ENCODE results near the gene WDR44. TPM values are rescaled to one million over a fixed set of nuclear protein-coding genes. Genes with fewer than 3 reads are reported as not detected.
"Not testable (repeated sequence)": the region's sequence is repeated elsewhere in the genome, so short reads cannot be mapped to it uniquely, and the experiment has no call there.

WDR44 gene
- 5.9 TPM for total RNA-seq

- TF ChIP-seq CTCF (IDR thresholded peaks at IDR 0.05), result no peak
- Histone ChIP-seq H3K9me3 (no peaks in the 10 kb centered on the region), H3K27me3 (no peaks in the 10 kb centered on the region), H3K36me3 (no peaks in the 10 kb centered on the region), H3K27ac (peak within 1 kb of the TSS; percentile 94 to 95), H3K4me3 (peak within 1 kb of the TSS; percentile 69 to 89), H3K4me1 (peaks cover 0 to 3% of the 10 kb centered on the region in 2 donors)
- intact Hi-C loops (cut with DNase I), result loop anchor here (5.0 to 10.0 kb wide), 4 partner anchors 231 to 1509 kb away; partner anchors contain the start of genes IL13RA1, KLHL13 and UPF3B
- DNase-seq (ENCODE audit: low spot score in 2 of 2), result peak; percentile 77 to 96
Observed at GRCh38 chrX:118345464-118346257, at the start of gene WDR44. TSS of gene WDR44 (plus strand) at chrX:118346106. CDS start at chrX:118346504, 398 bp downstream.

- H3K9me3 ChIP-seq, result peaks cover 0 to 14% of the 10 kb centered on the region in 2 donors
- intact Hi-C loops (cut with DNase I); DNase-seq (ENCODE audit: low spot score in 2 of 2); H3K4me1 ChIP-seq; H3K27me3 ChIP-seq; H3K36me3 ChIP-seq; H3K4me3 ChIP-seq; H3K27ac ChIP-seq: not testable (repeated sequence)
Observed at GRCh38 chrX:118305827-118306226, 40.1 kb upstream of the WDR44 start.

GRCh38 chrX:118315529-118315928, 30.4 kb upstream of the WDR44 start:
- no peak for DNase-seq (ENCODE audit: low spot score in 2 of 2)
- intact Hi-C loops (cut with DNase I), result no loop called here
- no peaks in the 10 kb centered on the region for H3K36me3 ChIP-seq
- TF ChIP-seq CTCF (IDR thresholded peaks at IDR 0.05), result no peak
- H3K4me3 ChIP-seq, result no peak overlapping the region
- H3K27ac ChIP-seq, result no peak overlapping the region
- H3K4me1 ChIP-seq, result no peaks in the 10 kb centered on the region
- H3K9me3 ChIP-seq, result no peaks in the 10 kb centered on the region
- no peaks in the 10 kb centered on the region for H3K27me3 ChIP-seq

GRCh38 chrX:118324588-118324987, 21.3 kb upstream of the WDR44 start:
- H3K4me1 ChIP-seq, result no peaks in the 10 kb centered on the region
- no peak overlapping the region for H3K4me3 ChIP-seq
- H3K36me3 ChIP-seq, result no peaks in the 10 kb centered on the region
- H3K27ac ChIP-seq, result no peak overlapping the region
- DNase-seq (ENCODE audit: low spot score in 2 of 2), result no peak
- intact Hi-C loops (cut with DNase I), result no loop called here
- H3K9me3 ChIP-seq, result no peaks in the 10 kb centered on the region
- TF ChIP-seq CTCF (IDR thresholded peaks at IDR 0.05), result no peak
- no peaks in the 10 kb centered on the region for H3K27me3 ChIP-seq

GRCh38 chrX:118325453-118325852, 20.5 kb upstream of the WDR44 start:
- TF ChIP-seq CTCF (IDR thresholded peaks at IDR 0.05), result peak in 1 of 3 experiments; percentile 15
- Histone ChIP-seq H3K4me1 (no peaks in the 10 kb centered on the region), H3K9me3 (no peaks in the 10 kb centered on the region), H3K27me3 (no peaks in the 10 kb centered on the region), H3K36me3 (no peaks in the 10 kb centered on the region), H3K27ac (no peak overlapping the region), H3K4me3 (no peak overlapping the region)
- intact Hi-C loops (cut with DNase I), result no loop called here
- no peak for DNase-seq (ENCODE audit: low spot score in 2 of 2)

GRCh38 chrX:118329175-118329574, 16.7 kb upstream of the WDR44 start:
- H3K36me3 ChIP-seq, result no peaks in the 10 kb centered on the region
- intact Hi-C loops (cut with DNase I), result no loop called here
- TF ChIP-seq CTCF (IDR thresholded peaks at IDR 0.05), result no peak
- no peaks in the 10 kb centered on the region for H3K9me3 ChIP-seq
- no peak for DNase-seq (ENCODE audit: low spot score in 2 of 2)
- H3K4me3 ChIP-seq, result no peak overlapping the region
- H3K4me1 ChIP-seq, result no peaks in the 10 kb centered on the region
- no peak overlapping the region for H3K27ac ChIP-seq
- H3K27me3 ChIP-seq, result no peaks in the 10 kb centered on the region

All from ascending aorta (tissue), 2 donors.